Activated T-cell treated with anti-CD3 and anti-CD28 coated beads, Interleukin-2, amount 50 U/mL, for 72 hours (primary cell): ENCODE data around the gene RNF222. TPM values are rescaled to one million over a fixed set of nuclear protein-coding genes. Genes with fewer than 3 reads are reported as not detected.

ENCODE experiments used
- ATAC-seq, 2 donors: fragments of 150-1000 bp; cut with Tn5 transposase; replicated peaks in 1 of 2; 2 replicates each; pipeline ENCODE4 v1.10.0; 2021; ENCODE audit warnings: moderate library complexity in 2 of 2, mild to moderate bottlenecking in 1 of 2
- DNase-seq, 2 donors: peaks; one replicate each; pipeline ENCODE4 v3.0.0; 2021 to 2022; ENCODE audit warnings: mixed read lengths in 1 of 2
- H3K27ac Mint-ChIP-seq: one replicate; pipeline ENCODE4 v1.8.0; 2022; ENCODE audit warnings: mild to moderate bottlenecking, moderate library complexity, mixed read lengths
- H3K27me3 Mint-ChIP-seq: one replicate; pipeline ENCODE4 v1.8.0; 2022; ENCODE audit warnings: low read depth, mixed read lengths
- H3K36me3 Mint-ChIP-seq, 2 donors: one replicate each; pipeline ENCODE4 v1.8.0; 2022; ENCODE audit warnings: mixed read lengths in 2 of 2, mild to moderate bottlenecking in 1 of 2; ENCODE audit not compliant: insufficient read depth in 2 of 2
- H3K4me1 Mint-ChIP-seq: one replicate; pipeline ENCODE4 v1.8.0; 2022; ENCODE audit warnings: low read depth, mixed read lengths
- H3K4me3 Mint-ChIP-seq, 2 donors: one replicate each; pipeline ENCODE4 v1.8.0; 2022; ENCODE audit warnings: mild to moderate bottlenecking in 2 of 2, mixed read lengths in 2 of 2, moderate library complexity in 2 of 2
- H3K9me3 Mint-ChIP-seq, 2 donors: one replicate each; pipeline ENCODE4 v1.8.0; 2022; ENCODE audit warnings: mixed read lengths in 2 of 2
- total RNA-seq, 2 donors: library from RNA; stranded (reverse); gene quantifications; one replicate each; pipeline ENCODE4 v1.2.3, GENCODE V29; 2022

The RNF222 gene
- total RNA-seq, 2 donors from 2014 or later = 0.07 to 0.19 TPM

- Mint-ChIP-seq H3K4me1 (peaks cover 12% of the 10 kb centered on the region), H3K36me3 (no peaks in the 10 kb centered on the region), H3K9me3 (no peaks in the 10 kb centered on the region), H3K4me3 (no peak overlapping the region), H3K27ac (no peak overlapping the region), H3K27me3 (peaks cover 17% of the 10 kb centered on the region)
- peak; percentile 75 to 84 for ATAC-seq
- DNase-seq = peak; percentile 21 to 39
Measured at GRCh38 chr17:8345052-8345690, 52.5 kb downstream of the RNF222 start.

DNA sequence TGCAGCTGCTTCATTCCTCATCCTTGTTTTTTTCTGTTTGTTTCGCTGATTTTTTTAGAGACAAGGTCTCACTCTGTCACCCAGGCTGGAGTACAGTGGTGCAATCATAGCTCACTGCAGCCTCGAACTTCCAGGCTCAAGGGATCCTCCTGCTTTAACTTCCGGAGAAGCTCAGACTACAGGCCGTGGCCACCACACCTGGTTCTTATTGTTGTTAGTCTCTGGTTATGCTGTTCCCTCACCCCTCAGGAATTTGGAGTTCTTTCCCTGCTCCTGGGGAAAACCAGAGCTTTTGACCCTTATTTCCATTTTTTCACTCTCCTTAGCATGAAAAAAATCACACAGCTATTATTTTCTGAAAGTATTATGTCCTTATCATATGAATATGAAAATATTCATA lies 56.2 kb downstream of the RNF222 start:
- Mint-ChIP-seq H3K36me3 (no peaks in the 10 kb centered on the region), H3K4me3 (no peak overlapping the region), H3K27me3 (peaks cover 12% of the 10 kb centered on the region), H3K4me1 (peaks cover 23% of the 10 kb centered on the region), H3K27ac (no peak overlapping the region), H3K9me3 (no peaks in the 10 kb centered on the region)
- DNase-seq (no peak), ATAC-seq (no peak)

Other genes with a start within 250 kb of the RNF222 start
- 10 to 100 TPM; 58.2 to 78.5 TPM for gene PER1, start 245.4 kb downstream of the RNF222 start, total RNA-seq
- gene VAMP2, start 234.9 kb downstream of the RNF222 start, total RNA-seq = 10 to 100 TPM; 71.3 to 73.6 TPM
- 10 to 100 TPM; 45.1 to 50.8 TPM for gene TMEM107, start 221.4 kb downstream of the RNF222 start, total RNA-seq
- 1 to 10 TPM; 9.6 TPM for gene BORCS6, start 207.6 kb downstream of the RNF222 start, total RNA-seq
- gene AURKB, start 187.3 kb downstream of the RNF222 start, total RNA-seq = 100 to 1,000 TPM; 146 to 167 TPM
- gene CTC1, start 149.8 kb downstream of the RNF222 start, total RNA-seq = 10 to 100 TPM; 48.2 to 62.9 TPM
- 10 to 100 TPM; 59.9 to 72.2 TPM for gene PFAS, start 148.5 kb downstream of the RNF222 start, total RNA-seq
- gene RANGRF, start 109.2 kb downstream of the RNF222 start, total RNA-seq = 10 to 100 TPM; 59.2 to 73.8 TPM
- 1 to 10 TPM; 5.3 to 6.1 TPM for gene SLC25A35, start 102.4 kb downstream of the RNF222 start, total RNA-seq
- gene ARHGEF15, start 87.6 kb downstream of the RNF222 start, total RNA-seq = not detected
- gene ODF4, start 58.0 kb downstream of the RNF222 start, total RNA-seq = not detected
- gene RPL26, start 14.6 kb downstream of the RNF222 start, total RNA-seq = 1,000 to 10,000 TPM; 3,459 to 3,692 TPM
- gene NDEL1, start 38.1 kb upstream of the RNF222 start, total RNA-seq = 10 to 100 TPM; 65.1 to 74.2 TPM
- gene MYH10, start 232.9 kb upstream of the RNF222 start, total RNA-seq = 10 to 100 TPM in 1 of 2 donors, 1 to 10 TPM in 1; 7.6 to 23.7 TPM